K562 (cell line): ENCODE results near the gene XIRP1. TPM values are rescaled to one million over a fixed set of nuclear protein-coding genes. Genes with fewer than 3 reads are reported as not detected.

Experiments
- ATAC-seq: fragments of 200-7000 bp; cut with Tn5 transposase; 3 replicates; pipeline ENCODE4 v1.9.1; 2020; ENCODE audit warnings: moderate library complexity
- BruUV-seq: library from RNA; stranded (reverse); fragments of 400-500 nt; replicated peaks from 2 replicates; lab custom pipeline; 2021; lab: Mats Ljungman, UMichigan
- CTCF ChIA-PET: fragments of 300-600 bp; formaldehyde crosslinking; extraction: SDS; loops from one replicate; lab custom pipeline; 2021; ENCODE audit warnings: low intra/inter-chr PET ratio; lab: Yijun Ruan, JAX
- POLR2A ChIA-PET: fragments of 300-600, 350-650 bp; sonication (Branson Sonifier 250); formaldehyde crosslinking; extraction: SDS; loops from one replicate; lab custom pipeline; 2021; ENCODE audit warnings: antibody characterized with exemption, inconsistent platforms; lab: Yijun Ruan, JAX
- DNase-seq, 4 experiments: peaks; one replicate each; pipeline versions ENCODE4 v3.0.0 to v3.0.0-alpha.2; 2011 to 2018; ENCODE audit warnings: low spot score in 3 of 4, mixed read lengths in 3 of 4; ENCODE audit errors: extremely low read depth in 1 of 4
- FAIRE-seq: peaks from 2 replicates; lab custom pipeline; 2011; peaks lifted over from hg19 to GRCh38; lab: Jason Lieb, UNC
- H2AFZ ChIP-seq: 2 replicates; pipeline ENCODE4 v1.6.0; 2011; ENCODE audit warnings: low read depth, low read length, control low read depth, inconsistent platforms
- H3K27ac ChIP-seq: fragments of 200-600 bp; 3 replicates; pipeline ENCODE4 v1.8.0; 2011; ENCODE audit warnings: low read depth, mild to moderate bottlenecking, control low read depth, inconsistent platforms, low read length, moderate library complexity, mixed read lengths; ENCODE audit errors: extremely low read depth
- H3K27me3 ChIP-seq, 2 experiments: fragments of 300-600 bp in 1 of 2; 2 replicates in 1 of 2; 3 replicates in 1 of 2; pipeline versions ENCODE4 v1.6.0 to v1.8.0; 2011; ENCODE audit warnings: inconsistent platforms in 2 of 2, low read length in 2 of 2, mild to moderate bottlenecking in 1 of 2, mixed read lengths in 1 of 2, moderate library complexity in 1 of 2; ENCODE audit not compliant: control insufficient read depth in 2 of 2, insufficient read depth in 2 of 2
- H3K36me3 ChIP-seq: fragments of 300-600 bp; 3 replicates; pipeline ENCODE4 v1.8.0; 2011; ENCODE audit warnings: mild to moderate bottlenecking, low read length, inconsistent platforms; ENCODE audit not compliant: control insufficient read depth, insufficient read depth
- H3K4me1 ChIP-seq, 2 experiments: fragments of 200-600 bp in 1 of 2; replicated peaks in 1 of 2; 2 replicates in 1 of 2; 3 replicates in 1 of 2; pipeline versions ENCODE4 v1.5.1 to v1.8.0; 2011; ENCODE audit warnings: inconsistent platforms in 2 of 2, low read length in 2 of 2, mild to moderate bottlenecking in 1 of 2, mixed read lengths in 1 of 2, moderate library complexity in 1 of 2; ENCODE audit not compliant: control insufficient read depth in 2 of 2, insufficient read depth in 2 of 2
- H3K4me2 ChIP-seq: 2 replicates; pipeline ENCODE4 v1.6.1; 2011; ENCODE audit warnings: low read length, control low read depth, inconsistent platforms, mixed read lengths; ENCODE audit not compliant: insufficient read depth
- H3K4me3 ChIP-seq: fragments of 200-600 bp; sonication (generic), shearing (Covaris generic); 2 replicates; pipeline ENCODE4 v1.5.1; 2016; ENCODE audit warnings: control low read depth, inconsistent platforms
- H3K79me2 ChIP-seq: fragments of 200-600 bp; 3 replicates; pipeline ENCODE4 v1.8.0; 2011; ENCODE audit warnings: low read length, inconsistent platforms; ENCODE audit not compliant: control insufficient read depth, insufficient read depth
- H3K9ac ChIP-seq, 2 experiments: 2 replicates each; pipeline versions ENCODE4 v1.6.0 to v1.6.1; 2011; ENCODE audit warnings: low read depth in 2 of 2, low read length in 2 of 2, control low read depth in 1 of 2, inconsistent platforms in 1 of 2, mild to moderate bottlenecking in 1 of 2, mixed read lengths in 1 of 2; ENCODE audit not compliant: insufficient read depth in 1 of 2
- H3K9me1 ChIP-seq: one replicate; pipeline ENCODE4 v1.6.0; 2011; ENCODE audit warnings: inconsistent platforms, mild to moderate bottlenecking, low read length, moderate library complexity; ENCODE audit not compliant: control insufficient read depth, insufficient read depth
- H3K9me3 ChIP-seq: replicated peaks from 2 replicates; pipeline ENCODE4 v1.5.1; 2011; ENCODE audit warnings: low read depth, low read length, inconsistent platforms; ENCODE audit not compliant: control insufficient read depth, insufficient read depth
- H4K20me1 ChIP-seq: replicated peaks from 2 replicates; pipeline ENCODE4 v1.6.1; 2011; ENCODE audit warnings: low read length, inconsistent platforms, mixed read lengths; ENCODE audit not compliant: control insufficient read depth, insufficient read depth
- BCLAF1 ChIP-seq, 2 experiments: fragments of 450-650 bp in 1 of 2; IDR thresholded peaks; 2 replicates each; pipeline ENCODE4 v1.6.1; 2011 to 2017; ENCODE audit warnings: low read depth in 2 of 2, antibody characterized with exemption in 1 of 2, borderline replicate concordance in 1 of 2, low read length in 1 of 2, mild to moderate bottlenecking in 1 of 2, mixed read lengths in 1 of 2; ENCODE audit not compliant: control insufficient read depth in 1 of 2
- HDGF ChIP-seq: fragments of 450-650 bp; IDR thresholded peaks from 2 replicates; pipeline ENCODE4 v1.6.1; 2016
- POLR2AphosphoS5 ChIP-seq: IDR thresholded peaks from 2 replicates; pipeline ENCODE4 v1.6.1; 2011; ENCODE audit warnings: mild to moderate bottlenecking, low read depth, low read length, moderate library complexity; ENCODE audit not compliant: control insufficient read depth, insufficient read depth
- POLR2G ChIP-seq: fragments of 200-400 bp; formaldehyde crosslinking; IDR thresholded peaks from 2 replicates; pipeline ENCODE4 v1.6.1; 2017; ENCODE audit warnings: low read depth, mild to moderate bottlenecking, antibody characterized with exemption, low read length, moderate library complexity
- WGBS: fragments of 100-300 bp; shearing (Covaris generic); methylation state at CpG from one replicate; pipeline ENCODE4 v1.1.6; 2016; ENCODE audit warnings: low coverage, mixed read lengths; ENCODE audit not compliant: insufficient coverage; ENCODE audit errors: missing lambda C conversion rate; 5-methylcytosine and 5-hydroxymethylcytosine counted together
- in situ Hi-C: fragments of 300-500 bp; cut with MboI; formaldehyde crosslinking; loops from 4 replicates; pipeline ENCODE4 v1.15.0; 2018; ENCODE audit warnings: inconsistent platforms, mixed read lengths
- intact Hi-C: fragments of 100-400 bp; cut with micrococcal nuclease; formaldehyde crosslinking; loops from 2 replicates; pipeline ENCODE4 v1.14.2; 2022
- polyA plus RNA-seq, 8 experiments: library from polyadenylated mRNA; depleted of rRNA in 4 of 8; stranded (reverse) in 5 of 8; unstranded in 3 of 8; fragments of >200 nt; fragmentation: Nextera tagmentation in 2 of 8; fragmentation: Illumina TruSeq in 1 of 8; extraction: Ambion mirVana in 2 of 8; extraction: Trizol in 1 of 8; gene quantifications; 2 replicates each; pipeline versions ENCODE4 v1.2.1 to v1.2.3, GENCODE V29; 2011 to 2014; ENCODE audit warnings: inconsistent platforms in 1 of 8, missing spikeins in 1 of 8
- total RNA-seq, 7 experiments: library from RNA; depleted of rRNA in 6 of 7; stranded (reverse); fragments of >200 nt in 6 of 7; fragmentation: Illumina TruSeq in 2 of 7; extraction: Trizol in 2 of 7; gene quantifications; 2 replicates each; pipeline versions ENCODE4 v1.2.1 to v1.2.3, GENCODE V29; 2011 to 2021; ENCODE audit warnings: low replicate concordance in 1 of 7

The XIRP1 gene
- total and polyA plus RNA-seq, 9 of the 15 experiments (the other 6 are each of a cell fraction or from before 2014, with no cell fraction given) = 0.03 to 0.27 (median 0.08) TPM; not detected in 3

- TF ChIP-seq HDGF (no peak), POLR2G (peak; percentile 37), POLR2AphosphoS5 (peak; percentile 78), BCLAF1 (IDR thresholded peaks at IDR 0.05; ENCODE audit: borderline replicate concordance in 1 of 2, control insufficient read depth in 1 of 2, low read depth in 2 of 2, low read length in 1 of 2) (0 out of 4 replicates have a peak, but pooled peaks of 1 of the 2 experiments have one; percentile 24)
- TF ChIP-seq, all 486 proteins: peak for 3
- intact Hi-C loops = no loop called here
- Histone ChIP-seq H3K4me3 (no peak overlapping the region), H3K79me2 (peaks cover 12% of the 10 kb centered on the region), H3K4me2 (no peak overlapping the region), H3K9ac (0 out of 4 replicates have a peak overlapping the region, but pooled peaks of 1 of the 2 experiments have one; percentile 31), H3K9me3 (no peaks in the 10 kb centered on the region), H2AFZ (no peak overlapping the region), H3K36me3 (peaks cover 72% of the 10 kb centered on the region), H3K27ac (no peak overlapping the region), H3K4me1 (peaks cover 14 to 21% of the 10 kb centered on the region in 2 experiments), H3K9me1 (peaks cover 7% of the 10 kb centered on the region), H3K27me3 (no peaks in the 10 kb centered on the region), H4K20me1 (peaks cover 40% of the 10 kb centered on the region)
- ChIA-PET POLR2A (interaction anchor here (0.6 to 2.5 kb wide), 4 partner anchors 8 to 17 kb away, joined by 3 to 21 read pairs (median 4); no protein-coding TSS in a partner anchor), CTCF (no interaction called here)
- no peak for FAIRE-seq
- no peak for DNase-seq
- 96% methylated on average over 5 of the region's 5 CpGs for WGBS
- ATAC-seq = no peak
- in situ Hi-C loops = no loop called here
- no TSS peak for BruUV-seq
Observed at GRCh38 chr3:39142067-39142466, 50.3 kb downstream of the XIRP1 start.
